Activated B cell treated with CpG ODN at 0.5 μM for 24 hours (primary cell): ENCODE measurements around the gene CRYGD. TPM values are rescaled to one million over a fixed set of nuclear protein-coding genes. Genes with fewer than 3 reads are reported as not detected.

Experiments
- ATAC-seq: fragments of 200-7000 bp; cut with Tn5 transposase; one replicate; pipeline ENCODE4 v1.10.0; 2021; ENCODE audit warnings: low read depth, mild to moderate bottlenecking, moderate library complexity
- CTCF ChIA-PET: fragments of 350-600 bp; sonication (Branson Sonifier 250); formaldehyde crosslinking; loops from one replicate; lab custom pipeline; 2021; ENCODE audit warnings: antibody characterized with exemption; lab: Charles Lee
- POLR2A ChIA-PET: fragments of 350-600 bp; sonication (Branson Sonifier 250); formaldehyde crosslinking; loops from one replicate; lab custom pipeline; 2021; ENCODE audit warnings: antibody characterized with exemption; lab: Charles Lee
- DNase-seq: peaks from one replicate; pipeline ENCODE4 v3.0.0; 2022
- H3K27ac Mint-ChIP-seq: one replicate; pipeline ENCODE4 v1.8.0; 2020; ENCODE audit warnings: mixed read lengths
- H3K27me3 Mint-ChIP-seq: one replicate; pipeline ENCODE4 v1.8.0; 2021; ENCODE audit warnings: mixed read lengths
- H3K36me3 Mint-ChIP-seq: one replicate; pipeline ENCODE4 v1.8.0; 2021; ENCODE audit warnings: low read depth, mixed read lengths
- H3K4me1 Mint-ChIP-seq: one replicate; pipeline ENCODE4 v1.8.0; 2021; ENCODE audit warnings: mixed read lengths
- H3K4me3 Mint-ChIP-seq: one replicate; pipeline ENCODE4 v1.8.0; 2020; ENCODE audit warnings: mild to moderate bottlenecking, mixed read lengths
- H3K9me3 Mint-ChIP-seq: one replicate; pipeline ENCODE4 v1.8.0; 2020; ENCODE audit warnings: mixed read lengths
- intact Hi-C: fragments of 100-400 bp; cut with micrococcal nuclease; formaldehyde crosslinking; loops from one replicate; pipeline ENCODE4 v1.15.1; 2024
- total RNA-seq: library from RNA; stranded (reverse); gene quantifications from 2 replicates; pipeline ENCODE4 v1.2.3, GENCODE V29; 2022
- TF ChIP-seq, protein P1 (sequence below): fragments of 200-600 bp; IDR thresholded peaks from one replicate; pipeline ENCODE4 v1.8.0; 2022; ENCODE audit warnings: antibody characterized with exemption, mild to moderate bottlenecking

The CRYGD gene
- total RNA-seq, 1 donor from 2014 or later = not detected

DNA sequence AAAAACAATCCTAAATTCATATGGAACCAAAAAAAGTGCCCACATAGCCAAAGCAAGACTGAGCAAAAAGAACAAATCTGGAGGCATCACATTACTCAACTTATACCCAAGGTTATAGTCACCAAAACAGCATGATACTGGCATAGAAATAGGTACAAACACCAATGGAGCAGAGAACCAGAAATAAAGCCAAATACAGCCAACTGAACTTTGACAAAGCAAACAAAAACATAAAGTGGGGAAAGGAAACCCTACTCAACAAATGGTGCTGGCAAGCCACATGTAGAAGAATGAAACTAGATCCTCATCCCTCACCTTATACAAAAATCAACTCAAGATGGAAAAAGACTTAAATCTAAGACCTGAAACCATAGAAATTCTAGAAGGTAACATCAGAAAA, 40.5 kb downstream of the CRYGD start:
- Mint-ChIP-seq H3K9me3 (peaks cover 2% of the 10 kb centered on the region), H3K27me3 (peaks cover 35% of the 10 kb centered on the region), H3K4me3 (no peak overlapping the region), H3K36me3 (no peaks in the 10 kb centered on the region), H3K27ac (no peak overlapping the region), H3K4me1 (no peaks in the 10 kb centered on the region)
- POLR2A ChIA-PET = no interaction called here
- TF ChIP-seq, protein P1, sequence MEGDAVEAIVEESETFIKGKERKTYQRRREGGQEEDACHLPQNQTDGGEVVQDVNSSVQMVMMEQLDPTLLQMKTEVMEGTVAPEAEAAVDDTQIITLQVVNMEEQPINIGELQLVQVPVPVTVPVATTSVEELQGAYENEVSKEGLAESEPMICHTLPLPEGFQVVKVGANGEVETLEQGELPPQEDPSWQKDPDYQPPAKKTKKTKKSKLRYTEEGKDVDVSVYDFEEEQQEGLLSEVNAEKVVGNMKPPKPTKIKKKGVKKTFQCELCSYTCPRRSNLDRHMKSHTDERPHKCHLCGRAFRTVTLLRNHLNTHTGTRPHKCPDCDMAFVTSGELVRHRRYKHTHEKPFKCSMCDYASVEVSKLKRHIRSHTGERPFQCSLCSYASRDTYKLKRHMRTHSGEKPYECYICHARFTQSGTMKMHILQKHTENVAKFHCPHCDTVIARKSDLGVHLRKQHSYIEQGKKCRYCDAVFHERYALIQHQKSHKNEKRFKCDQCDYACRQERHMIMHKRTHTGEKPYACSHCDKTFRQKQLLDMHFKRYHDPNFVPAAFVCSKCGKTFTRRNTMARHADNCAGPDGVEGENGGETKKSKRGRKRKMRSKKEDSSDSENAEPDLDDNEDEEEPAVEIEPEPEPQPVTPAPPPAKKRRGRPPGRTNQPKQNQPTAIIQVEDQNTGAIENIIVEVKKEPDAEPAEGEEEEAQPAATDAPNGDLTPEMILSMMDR = no peak
- intact Hi-C loops = no loop called here
- no peak for ATAC-seq
- CTCF ChIA-PET = no interaction called here
- DNase-seq = no peak

DNA sequence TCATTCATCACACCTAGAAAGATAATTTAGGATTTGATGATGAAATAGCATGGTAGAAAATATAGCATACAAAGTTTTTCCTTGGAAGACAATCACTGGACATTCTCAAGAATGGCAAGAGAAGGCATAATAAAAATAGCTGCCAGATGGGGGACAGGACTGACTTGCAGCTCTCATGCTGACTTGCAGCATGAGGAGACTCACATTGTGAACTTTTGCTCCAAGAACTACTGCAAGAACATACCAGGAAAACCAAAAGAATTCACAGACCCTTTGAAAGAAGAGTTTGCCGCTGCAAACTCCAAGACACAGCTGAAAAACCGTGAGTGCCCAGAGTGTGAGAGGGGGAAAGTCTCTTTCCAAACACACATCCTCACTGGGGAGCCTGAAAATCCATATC, 47.0 kb downstream of the CRYGD start:
- Mint-ChIP-seq H3K27me3 (peaks cover 39% of the 10 kb centered on the region), H3K4me3 (no peak overlapping the region), H3K27ac (no peak overlapping the region), H3K9me3 (peaks cover 2% of the 10 kb centered on the region), H3K4me1 (no peaks in the 10 kb centered on the region), H3K36me3 (no peaks in the 10 kb centered on the region)
- TF ChIP-seq, protein P1 = no peak
- DNase-seq (no peak), ATAC-seq (no peak)
- ChIA-PET CTCF (no interaction called here), POLR2A (no interaction called here)
- intact Hi-C loops = no loop called here

DNA sequence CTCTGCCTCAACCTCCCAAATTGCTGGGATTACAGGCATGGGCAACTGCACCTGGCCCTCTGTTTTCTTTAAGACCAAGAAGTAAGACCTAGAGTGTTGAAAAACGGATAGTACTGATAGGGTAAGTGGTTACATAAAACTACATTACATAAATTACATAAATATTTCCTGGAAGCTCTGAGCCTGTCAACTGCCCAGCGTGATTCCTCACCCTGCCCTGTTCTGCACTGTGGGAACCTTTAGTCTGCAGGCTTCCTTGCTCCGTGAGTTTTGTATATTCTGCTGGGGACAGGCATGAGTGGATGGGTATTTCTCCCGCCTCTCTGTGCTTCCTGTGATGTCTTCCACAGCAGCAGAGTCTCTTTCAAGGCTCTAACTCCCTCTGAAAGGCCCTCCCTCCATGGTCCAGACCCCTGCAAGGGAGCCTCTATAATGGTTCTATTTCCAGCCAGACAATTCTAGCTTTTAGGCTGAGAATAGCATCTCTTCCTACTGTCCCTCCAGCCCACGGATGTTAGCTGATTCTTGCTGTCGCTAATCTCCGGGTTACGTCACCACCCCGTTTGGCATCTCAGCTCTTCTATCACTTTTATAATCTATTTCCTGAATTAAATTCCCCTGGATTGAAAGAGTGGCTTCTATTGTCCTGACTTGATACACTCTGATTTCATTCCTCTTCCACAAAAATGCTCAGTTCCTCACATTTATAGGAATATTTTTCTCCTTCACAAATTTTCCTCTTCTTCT, 49.5 kb downstream of the CRYGD start:
- Mint-ChIP-seq H3K36me3 (no peaks in the 10 kb centered on the region), H3K27me3 (peaks cover 26% of the 10 kb centered on the region), H3K9me3 (no peaks in the 10 kb centered on the region), H3K4me3 (no peak overlapping the region), H3K4me1 (no peaks in the 10 kb centered on the region), H3K27ac (no peak overlapping the region)
- TF ChIP-seq, protein P1 = no peak
- CTCF ChIA-PET = interaction anchor here (1.2 to 1.4 kb wide), 2 partner anchors 327 to 329 kb away, joined by 3 to 5 read pairs; no protein-coding TSS in a partner anchor
- POLR2A ChIA-PET = no interaction called here
- DNase-seq (no peak), ATAC-seq (no peak)
- intact Hi-C loops = no loop called here

DNA sequence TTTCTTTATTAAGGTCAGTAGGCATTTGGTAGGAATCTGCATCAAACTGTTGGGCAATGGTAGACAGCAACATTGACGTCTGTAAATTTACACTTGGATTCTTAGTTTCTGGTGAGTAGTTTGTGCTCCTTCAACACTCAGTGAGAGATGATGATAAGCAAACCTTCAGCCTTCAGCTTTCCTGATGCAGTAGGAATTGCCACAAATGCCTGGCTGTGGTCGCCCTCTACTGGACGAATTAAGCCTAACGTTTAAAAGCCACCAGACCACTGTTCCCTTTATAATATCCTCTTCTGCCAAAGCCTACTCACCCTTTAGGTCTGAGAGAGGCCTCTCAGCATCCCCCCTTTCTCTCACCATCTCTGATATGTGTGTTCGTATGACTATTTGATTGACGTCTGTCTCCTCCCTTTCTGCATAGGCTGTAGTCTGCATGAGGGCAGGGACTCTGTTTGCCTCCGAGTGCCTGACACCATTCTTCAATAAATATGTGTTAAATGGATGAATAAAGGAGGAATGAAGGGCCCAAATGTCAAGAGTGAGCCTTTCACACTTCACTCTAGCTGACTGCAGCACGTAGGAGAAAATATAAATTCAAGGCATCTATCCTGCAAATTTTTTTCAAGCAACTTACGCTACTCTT, 52.0 kb downstream of the CRYGD start:
- peak; percentile 71 for ATAC-seq
- DNase-seq = no peak
- ChIA-PET POLR2A (no interaction called here), CTCF (interaction anchor here (0.9 to 3.5 kb wide), 8 partner anchors 10 to 1272 kb away, joined by 3 to 44 read pairs (median 4); no protein-coding TSS in a partner anchor)
- H3K4me3 Mint-ChIP-seq = no peak overlapping the region
- no peaks in the 10 kb centered on the region for H3K4me1 Mint-ChIP-seq
- H3K9me3 Mint-ChIP-seq = no peaks in the 10 kb centered on the region
- intact Hi-C loops = loop anchor here (1.0 to 2.0 kb wide), 6 partner anchors 32 to 1379 kb away; no protein-coding TSS in a partner anchor
- TF ChIP-seq, protein P1 = peak; percentile 63
- no peak overlapping the region for H3K27ac Mint-ChIP-seq
- H3K36me3 Mint-ChIP-seq = no peaks in the 10 kb centered on the region
- peaks cover 7% of the 10 kb centered on the region for H3K27me3 Mint-ChIP-seq

Other genes with a start within 250 kb of the CRYGD start
- gene PLEKHM3, start 99.0 kb downstream of the CRYGD start, total RNA-seq = 12.0 and 12.2 TPM in 2 replicates
- gene CRYGC, start 5.3 kb upstream of the CRYGD start, total RNA-seq = not detected in 2 replicates
- gene CRYGB, start 21.6 kb upstream of the CRYGD start, total RNA-seq = not detected in 2 replicates
- gene CRYGA, start 39.1 kb upstream of the CRYGD start, total RNA-seq = not detected in 2 replicates
- not detected in 2 replicates for gene C2orf80, start 65.5 kb upstream of the CRYGD start, total RNA-seq
- gene IDH1, start 130.5 kb upstream of the CRYGD start, total RNA-seq = 36.9 and 46.6 TPM in 2 replicates
- gene PIKFYVE, start 141.7 kb upstream of the CRYGD start, total RNA-seq = 92.2 and 106 TPM in 2 replicates